LNCAP (cell line): ENCODE results near the gene SSR4.

Source experiments
- CTCF ChIP-seq: fragments of 450-650 bp; IDR thresholded peaks from 2 replicates; pipeline ENCODE4 v1.5.1; 2017; ENCODE audit warnings: mild to moderate bottlenecking

Gene SSR4

GRCh38 chrX:153793291-153793690 is 1.2 kb upstream of the SSR4 start:
- no peak for TF ChIP-seq CTCF

- no peak for TF ChIP-seq CTCF
Observed at GRCh38 chrX:153794897-153795816, 689 bp downstream of the SSR4 start.

GRCh38 chrX:153797415-153798015 is 3.0 kb downstream of the SSR4 start:
- no peak for TF ChIP-seq CTCF

GRCh38 chrX:153799326-153799725 is 4.9 kb downstream of the SSR4 start:
- no peak for TF ChIP-seq CTCF

GRCh38 chrX:153800177-153800722 is 5.8 kb downstream of the SSR4 start:
- no peak for TF ChIP-seq CTCF

GRCh38 chrX:153800746-153801145 is 6.3 kb downstream of the SSR4 start:
- TF ChIP-seq CTCF, result no peak

GRCh38 chrX:153801669-153802068 is 7.2 kb downstream of the SSR4 start:
- no peak for TF ChIP-seq CTCF
